Fibroblast of skin of left biceps (primary cell): ENCODE data around the gene C1orf87.

ENCODE experiments used
- DNase-seq, 2 experiments: peaks; one replicate each; pipeline ENCODE4 v3.0.0-alpha.2; 2013; ENCODE audit warnings: low read depth in 2 of 2

The C1orf87 gene

GRCh38 chr1:59948990-59949389 lies 124.6 kb downstream of the C1orf87 start:
- DNase-seq, result no peak

DNA sequence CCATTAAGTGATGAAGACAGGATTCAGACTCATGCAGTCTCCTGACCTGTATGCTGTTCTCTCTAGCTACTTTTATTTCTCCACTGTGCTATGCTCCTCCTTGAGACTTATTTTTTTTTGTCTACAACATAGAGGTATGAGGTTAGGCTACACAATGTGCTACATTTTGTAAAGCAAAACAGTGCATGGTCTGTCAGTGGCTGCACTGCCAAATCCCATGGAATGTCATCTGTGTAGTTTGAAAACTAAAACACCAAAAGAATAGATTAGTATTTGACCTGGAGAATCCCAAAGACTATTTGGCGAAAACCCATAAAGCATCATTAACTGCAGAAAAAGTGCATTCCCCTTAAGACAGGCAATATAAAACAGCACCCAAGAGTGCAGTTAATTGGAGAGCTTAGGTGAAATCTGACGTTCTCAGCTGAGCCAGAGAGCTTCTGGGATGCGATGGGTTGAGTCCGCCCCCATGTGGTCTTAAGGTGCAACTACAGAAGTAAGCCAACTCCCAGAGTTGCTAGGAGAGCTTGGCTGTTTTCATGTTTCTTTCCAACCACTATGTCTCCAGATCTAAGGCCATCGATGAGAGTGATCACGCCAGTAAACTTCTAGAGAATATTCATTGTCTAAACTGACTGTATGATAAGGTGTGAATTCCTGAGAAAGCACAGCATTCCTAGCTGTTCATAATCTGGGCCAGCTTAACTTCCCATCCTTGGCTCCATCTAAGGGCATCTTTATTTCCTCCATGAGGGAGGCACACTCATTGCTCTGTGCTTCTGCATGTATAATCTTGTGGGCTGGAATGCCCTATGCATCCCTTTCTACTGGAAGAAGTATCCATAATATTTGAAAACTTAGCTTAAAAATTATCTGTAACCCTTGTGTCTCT lies 126.3 kb downstream of the C1orf87 start:
- DNase-seq, result peak in 1 of 2 experiments; percentile 23

DNA sequence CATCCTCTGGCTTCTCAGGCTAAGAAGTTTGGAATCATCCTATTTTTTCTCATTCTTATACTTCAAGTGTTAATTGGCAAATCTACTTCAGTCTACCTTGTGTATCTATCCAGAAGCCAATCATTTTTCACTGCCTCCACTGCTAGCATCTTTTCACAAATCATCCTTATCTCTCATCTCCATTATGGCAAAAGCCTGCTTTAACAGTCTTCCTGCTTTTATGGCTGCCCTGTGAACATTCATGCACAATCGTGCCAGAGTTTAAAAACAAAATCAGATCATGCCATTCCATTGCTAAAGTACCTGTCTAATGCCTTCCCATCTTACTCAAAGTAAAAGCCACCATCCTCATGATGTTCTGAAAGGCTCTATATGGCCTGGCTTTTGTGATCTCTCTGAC lies 127.8 kb downstream of the C1orf87 start:
- no peak for DNase-seq
